HCT116 (cell line): Measurements from ENCODE around the gene ZAR1L. TPM values are rescaled to one million over a fixed set of nuclear protein-coding genes. Genes with fewer than 3 reads are reported as not detected.

Experiments used
- ATAC-seq: fragments of 200-7000 bp; cut with Tn5 transposase; 2 replicates; pipeline ENCODE4 v1.9.1; 2020; ENCODE audit warnings: mild to moderate bottlenecking, moderate library complexity
- BruUV-seq: library from RNA; stranded (reverse); fragments of 400-500 nt; replicated peaks from 2 replicates; lab custom pipeline; 2021; lab: Mats Ljungman, UMichigan
- CTCF ChIA-PET: fragments of 300-600 bp; sonication (Branson Sonifier 250); formaldehyde crosslinking; loops from one replicate; lab custom pipeline; 2021; ENCODE audit warnings: antibody characterized with exemption; lab: Charles Lee
- POLR2A ChIA-PET: fragments of 300-600, 350-600 bp; sonication (Branson Sonifier 250); formaldehyde crosslinking; loops from one replicate; lab custom pipeline; 2021; ENCODE audit warnings: antibody characterized with exemption; lab: Charles Lee
- RAD21 ChIA-PET, 2 experiments: fragments of 300-600 bp; sonication (Branson Sonifier 250); formaldehyde crosslinking; loops; one replicate each; lab custom pipeline; 2023; ENCODE audit warnings: low total read pairs in 2 of 2; ENCODE audit not compliant: uncharacterized antibody in 2 of 2, unreplicated experiment in 2 of 2, low non-redundant PET in 1 of 2; lab: Charles Lee
- DNase-seq: peaks from one replicate; pipeline ENCODE4 v3.0.0-alpha.2; 2010; ENCODE audit warnings: low read depth, low spot score
- H2AFZ ChIP-seq: fragments of 200-600 bp; shearing (Covaris generic), sonication (generic); 2 replicates; pipeline ENCODE4 v1.6.1; 2017; ENCODE audit warnings: low read depth, mixed run types, mixed read lengths, antibody characterized with exemption, low read length; ENCODE audit not compliant: poor library complexity, severe bottlenecking
- H3K27ac ChIP-seq: 2 replicates; pipeline ENCODE4 v1.5.1; 2012; ENCODE audit warnings: low read depth, low read length
- H3K27me3 ChIP-seq: fragments of 200-600 bp; sonication (generic); 2 replicates; pipeline ENCODE4 v1.6.1; 2016; ENCODE audit warnings: mixed run types, low read length, mixed read lengths; ENCODE audit not compliant: insufficient read depth
- H3K36me3 ChIP-seq, 2 experiments: fragments of 200-500 bp in 1 of 2; fragments of 200-600 bp in 1 of 2; sonication (Bioruptor generic) in 1 of 2; sonication (generic) in 1 of 2; 2 replicates each; pipeline versions ENCODE4 v1.5.1 to v1.6.1; 2014 to 2016; ENCODE audit warnings: low read length in 2 of 2, inconsistent platforms in 1 of 2, mixed read lengths in 1 of 2, mixed run types in 1 of 2; ENCODE audit not compliant: insufficient read depth in 2 of 2, control insufficient read depth in 1 of 2
- H3K4me1 ChIP-seq, 2 experiments: fragments of 200-600 bp in 1 of 2; sonication (generic) in 1 of 2; 2 replicates each; pipeline versions ENCODE4 v1.5.1 to v1.6.1; 2012 to 2017; ENCODE audit warnings: low read length in 2 of 2, inconsistent platforms in 1 of 2, mild to moderate bottlenecking in 1 of 2, mixed read lengths in 1 of 2, mixed run types in 1 of 2, moderate library complexity in 1 of 2; ENCODE audit not compliant: insufficient read depth in 2 of 2, control insufficient read depth in 1 of 2
- H3K4me2 ChIP-seq: fragments of 200-600 bp; sonication (generic); 2 replicates; pipeline ENCODE4 v1.6.1; 2017; ENCODE audit warnings: mixed run types, low read length, mixed read lengths
- H3K4me3 ChIP-seq, 2 experiments: fragments of 200-600 bp in 1 of 2; sonication (generic) in 1 of 2; replicated peaks in 1 of 2; 2 replicates each; pipeline ENCODE4 v1.5.1; 2011 to 2016; ENCODE audit warnings: low read length in 2 of 2, control low read depth in 1 of 2, low read depth in 1 of 2, mild to moderate bottlenecking in 1 of 2, mixed read lengths in 1 of 2, mixed run types in 1 of 2
- H3K79me2 ChIP-seq: fragments of 200-600 bp; sonication (generic); 2 replicates; pipeline ENCODE4 v1.6.1; 2017; ENCODE audit warnings: mild to moderate bottlenecking, mixed run types, low read length, moderate library complexity, mixed read lengths; ENCODE audit not compliant: insufficient read depth
- H3K9ac ChIP-seq: fragments of 200-600 bp; sonication (generic); 2 replicates; pipeline ENCODE4 v1.6.1; 2016; ENCODE audit warnings: low read length, mixed read lengths
- H3K9me2 ChIP-seq: fragments of 200-600 bp; sonication (generic), shearing (Covaris generic); 2 replicates; pipeline ENCODE4 v1.6.1; 2017; ENCODE audit warnings: mixed run types, mild to moderate bottlenecking, moderate library complexity; ENCODE audit not compliant: insufficient read depth
- H3K9me3 ChIP-seq, 2 experiments: fragments of 200-500 bp in 1 of 2; fragments of 200-600 bp in 1 of 2; sonication (Bioruptor generic) in 1 of 2; sonication (generic) in 1 of 2; 2 replicates each; pipeline ENCODE4 v1.6.1; 2014 to 2017; ENCODE audit warnings: low read length in 2 of 2, mixed read lengths in 2 of 2, inconsistent platforms in 1 of 2, low read depth in 1 of 2, mild to moderate bottlenecking in 1 of 2, mixed run types in 1 of 2, moderate library complexity in 1 of 2; ENCODE audit not compliant: control insufficient read depth in 1 of 2, insufficient read depth in 1 of 2
- H4K20me1 ChIP-seq: fragments of 200-600 bp; sonication (generic), shearing (Covaris generic); 2 replicates; pipeline ENCODE4 v1.6.1; 2017; ENCODE audit warnings: mixed run types, mild to moderate bottlenecking, moderate library complexity; ENCODE audit not compliant: insufficient read depth
- CEBPB ChIP-seq: IDR thresholded peaks from 2 replicates; pipeline ENCODE4 v1.6.1; 2012; ENCODE audit warnings: low read depth
- EGR1 ChIP-seq: IDR thresholded peaks from 2 replicates; pipeline ENCODE4 v1.6.1; 2012; ENCODE audit warnings: low read depth
- ELF1 ChIP-seq: IDR thresholded peaks from 2 replicates; pipeline ENCODE4 v1.6.1; 2012; ENCODE audit warnings: low read depth, borderline replicate concordance
- EZH2 ChIP-seq: fragments of 200-600 bp; sonication (generic); IDR thresholded peaks from 2 replicates; pipeline ENCODE4 v1.6.1; 2017; ENCODE audit warnings: antibody characterized with exemption, mixed run types
- EZH2phosphoT487 ChIP-seq: fragments of 200-600 bp; IDR thresholded peaks from 2 replicates; pipeline ENCODE4 v1.6.1; 2018; ENCODE audit warnings: antibody characterized with exemption, borderline replicate concordance
- FOSL1 ChIP-seq: IDR thresholded peaks from 2 replicates; pipeline ENCODE4 v1.6.1; 2012; ENCODE audit warnings: low read depth
- POLR2A ChIP-seq: IDR thresholded peaks from 2 replicates; pipeline ENCODE4 v1.7.0; 2011; ENCODE audit warnings: borderline replicate concordance; ENCODE audit not compliant: insufficient read depth, insufficient read length; ENCODE audit errors: extremely low read depth
- POLR2AphosphoS5 ChIP-seq: IDR thresholded peaks from 2 replicates; pipeline ENCODE4 v1.6.1; 2011; ENCODE audit warnings: mild to moderate bottlenecking, low read depth, low read length, moderate library complexity
- RAD21 ChIP-seq: IDR thresholded peaks from 2 replicates; pipeline ENCODE4 v1.6.1; 2012; ENCODE audit warnings: low read depth, mild to moderate bottlenecking
- SRF ChIP-seq: IDR thresholded peaks from 2 replicates; pipeline ENCODE4 v1.6.1; 2012; ENCODE audit warnings: low read depth
- YY1 ChIP-seq: IDR thresholded peaks from 2 replicates; pipeline ENCODE4 v1.6.1; 2011; ENCODE audit warnings: low read length, low read depth, moderate library complexity, mild to moderate bottlenecking; ENCODE audit not compliant: insufficient replicate concordance; ENCODE audit errors: extremely low read depth
- ZFX ChIP-seq: fragments of 450-650 bp; IDR thresholded peaks from 2 replicates; pipeline ENCODE4 v1.6.1; 2017
- intact Hi-C: fragments of 100-400 bp; cut with micrococcal nuclease; formaldehyde crosslinking; loops from 2 replicates; pipeline ENCODE4 v1.10.0; 2022
- total RNA-seq: library from RNA; stranded (reverse); gene quantifications from one replicate; pipeline ENCODE4 v1.2.1, GENCODE V29; 2021; ENCODE audit not compliant: unreplicated experiment
- TF ChIP-seq, protein P1 (sequence below), 3 experiments: fragments of 200-600 bp in 1 of 3; sonication (generic) in 1 of 3; IDR thresholded peaks in 2 of 3; conservative IDR thresholded peaks in 1 of 3; 2 replicates each; pipeline ENCODE4 v1.5.1; 2012 to 2017; ENCODE audit warnings: low read depth in 2 of 3, low read length in 2 of 3, antibody characterized with exemption in 1 of 3, borderline replicate concordance in 1 of 3, control low read depth in 1 of 3, mild to moderate bottlenecking in 1 of 3, mixed read lengths in 1 of 3, mixed run types in 1 of 3, moderate library complexity in 1 of 3; ENCODE audit not compliant: insufficient read depth in 1 of 3
- TF ChIP-seq, protein P2 (sequence below): IDR thresholded peaks from 2 replicates; pipeline ENCODE4 v1.6.1; 2011; ENCODE audit warnings: mild to moderate bottlenecking, low read length, moderate library complexity; ENCODE audit not compliant: insufficient replicate concordance; ENCODE audit errors: extremely low read depth
- TF ChIP-seq, protein P3 (sequence below): IDR thresholded peaks from 2 replicates; pipeline ENCODE4 v1.6.1; 2012
- TF ChIP-seq, protein P4 (sequence below): IDR thresholded peaks from 2 replicates; pipeline ENCODE4 v1.6.1; 2012

The ZAR1L gene
- total RNA-seq, 1 experiment from 2014 or later = 0.15 TPM

DNA sequence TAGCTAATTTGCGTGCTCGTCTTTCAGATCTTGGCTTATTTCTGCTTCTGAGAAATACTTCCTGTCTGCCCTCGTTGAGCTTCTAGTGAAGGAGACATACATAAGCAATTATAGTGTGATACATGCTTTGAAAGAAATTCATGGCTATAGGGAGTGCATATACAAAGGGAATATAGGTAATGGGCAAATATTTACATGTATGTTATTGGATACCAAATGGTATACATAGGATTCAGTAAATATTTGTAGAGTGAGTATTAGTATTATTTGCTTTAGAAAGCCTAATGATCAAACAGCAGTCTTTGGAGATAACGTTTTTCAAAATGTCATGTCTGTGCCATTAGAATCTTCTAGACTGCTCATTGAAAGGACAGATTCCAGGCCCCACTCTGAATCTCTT, 5.4 kb upstream of the ZAR1L start:
- CTCF ChIA-PET = no interaction called here
- RAD21 ChIA-PET = no interaction called here
- H3K27me3 ChIP-seq = no peaks in the 10 kb centered on the region
- H3K9me2 ChIP-seq = no peaks in the 10 kb centered on the region
- H3K36me3 ChIP-seq = peaks cover 0 to 14% of the 10 kb centered on the region in 2 experiments; a peak in 2 of 4 replicates
- ATAC-seq (no peak), DNase-seq (no peak)
- H3K9me3 ChIP-seq = no peaks in the 10 kb centered on the region
- H3K27ac ChIP-seq = no peak overlapping the region
- no peak overlapping the region for H3K9ac ChIP-seq
- no TSS peak for BruUV-seq
- peaks cover 12% of the 10 kb centered on the region for H3K79me2 ChIP-seq
- H2AFZ ChIP-seq = no peak overlapping the region
- no peak overlapping the region for H3K4me3 ChIP-seq
- peaks cover 3 to 16% of the 10 kb centered on the region in 2 experiments; a peak in 3 of 4 replicates for H3K4me1 ChIP-seq
- no peaks in the 10 kb centered on the region for H4K20me1 ChIP-seq
- POLR2A ChIA-PET = no interaction called here
- no peak overlapping the region for H3K4me2 ChIP-seq
- TF ChIP-seq SRF = no peak
- TF ChIP-seq, protein P1, sequence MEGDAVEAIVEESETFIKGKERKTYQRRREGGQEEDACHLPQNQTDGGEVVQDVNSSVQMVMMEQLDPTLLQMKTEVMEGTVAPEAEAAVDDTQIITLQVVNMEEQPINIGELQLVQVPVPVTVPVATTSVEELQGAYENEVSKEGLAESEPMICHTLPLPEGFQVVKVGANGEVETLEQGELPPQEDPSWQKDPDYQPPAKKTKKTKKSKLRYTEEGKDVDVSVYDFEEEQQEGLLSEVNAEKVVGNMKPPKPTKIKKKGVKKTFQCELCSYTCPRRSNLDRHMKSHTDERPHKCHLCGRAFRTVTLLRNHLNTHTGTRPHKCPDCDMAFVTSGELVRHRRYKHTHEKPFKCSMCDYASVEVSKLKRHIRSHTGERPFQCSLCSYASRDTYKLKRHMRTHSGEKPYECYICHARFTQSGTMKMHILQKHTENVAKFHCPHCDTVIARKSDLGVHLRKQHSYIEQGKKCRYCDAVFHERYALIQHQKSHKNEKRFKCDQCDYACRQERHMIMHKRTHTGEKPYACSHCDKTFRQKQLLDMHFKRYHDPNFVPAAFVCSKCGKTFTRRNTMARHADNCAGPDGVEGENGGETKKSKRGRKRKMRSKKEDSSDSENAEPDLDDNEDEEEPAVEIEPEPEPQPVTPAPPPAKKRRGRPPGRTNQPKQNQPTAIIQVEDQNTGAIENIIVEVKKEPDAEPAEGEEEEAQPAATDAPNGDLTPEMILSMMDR (IDR thresholded peaks at IDR 0.05 in 2 of 3, conservative IDR thresholded peaks at IDR 0.05 in 1 of 3; ENCODE audit: borderline replicate concordance in 1 of 3, insufficient read depth in 1 of 3, low read depth in 2 of 3, low read length in 2 of 3) = no peak
- TF ChIP-seq FOSL1 = no peak
- TF ChIP-seq, protein P2, sequence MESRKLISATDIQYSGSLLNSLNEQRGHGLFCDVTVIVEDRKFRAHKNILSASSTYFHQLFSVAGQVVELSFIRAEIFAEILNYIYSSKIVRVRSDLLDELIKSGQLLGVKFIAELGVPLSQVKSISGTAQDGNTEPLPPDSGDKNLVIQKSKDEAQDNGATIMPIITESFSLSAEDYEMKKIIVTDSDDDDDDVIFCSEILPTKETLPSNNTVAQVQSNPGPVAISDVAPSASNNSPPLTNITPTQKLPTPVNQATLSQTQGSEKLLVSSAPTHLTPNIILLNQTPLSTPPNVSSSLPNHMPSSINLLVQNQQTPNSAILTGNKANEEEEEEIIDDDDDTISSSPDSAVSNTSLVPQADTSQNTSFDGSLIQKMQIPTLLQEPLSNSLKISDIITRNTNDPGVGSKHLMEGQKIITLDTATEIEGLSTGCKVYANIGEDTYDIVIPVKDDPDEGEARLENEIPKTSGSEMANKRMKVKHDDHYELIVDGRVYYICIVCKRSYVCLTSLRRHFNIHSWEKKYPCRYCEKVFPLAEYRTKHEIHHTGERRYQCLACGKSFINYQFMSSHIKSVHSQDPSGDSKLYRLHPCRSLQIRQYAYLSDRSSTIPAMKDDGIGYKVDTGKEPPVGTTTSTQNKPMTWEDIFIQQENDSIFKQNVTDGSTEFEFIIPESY = no peak
- no peak for TF ChIP-seq EZH2phosphoT487
- TF ChIP-seq YY1 = no peak
- TF ChIP-seq POLR2AphosphoS5 = no peak
- TF ChIP-seq, protein P3, sequence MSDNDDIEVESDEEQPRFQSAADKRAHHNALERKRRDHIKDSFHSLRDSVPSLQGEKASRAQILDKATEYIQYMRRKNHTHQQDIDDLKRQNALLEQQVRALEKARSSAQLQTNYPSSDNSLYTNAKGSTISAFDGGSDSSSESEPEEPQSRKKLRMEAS = no peak
- TF ChIP-seq ZFX = no peak
- no peak for TF ChIP-seq ELF1
- TF ChIP-seq, protein P4, sequence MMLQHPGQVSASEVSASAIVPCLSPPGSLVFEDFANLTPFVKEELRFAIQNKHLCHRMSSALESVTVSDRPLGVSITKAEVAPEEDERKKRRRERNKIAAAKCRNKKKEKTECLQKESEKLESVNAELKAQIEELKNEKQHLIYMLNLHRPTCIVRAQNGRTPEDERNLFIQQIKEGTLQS = no peak
- no peak for TF ChIP-seq EGR1
- TF ChIP-seq CEBPB = no peak
- TF ChIP-seq POLR2A = no peak
- no peak for TF ChIP-seq RAD21
- no peak for TF ChIP-seq EZH2
- intact Hi-C loops = no loop called here
